GM19025 (cell line): Measurements from ENCODE around the gene COL5A1.

Source experiments
- ATAC-seq: cut with Tn5 transposase; IDR thresholded peaks from one replicate; pipeline ENCODE4 v1.9.1; 2021; ENCODE audit warnings: mild to moderate bottlenecking, low read depth, moderate library complexity; ENCODE audit not compliant: unreplicated experiment

Gene COL5A1

GRCh38 chr9:134735441-134736175 lies 94.0 kb downstream of the COL5A1 start:
- no peak for ATAC-seq

- ATAC-seq, result no peak
Measured at GRCh38 chr9:134736791-134737497, 95.3 kb downstream of the COL5A1 start.

- ATAC-seq, result no peak
Measured at GRCh38 chr9:134737842-134738580, 96.4 kb downstream of the COL5A1 start.

GRCh38 chr9:134738869-134739659 lies 97.5 kb downstream of the COL5A1 start:
- no peak for ATAC-seq

GRCh38 chr9:134739660-134739968 lies 98.0 kb downstream of the COL5A1 start:
- no peak for ATAC-seq

GRCh38 chr9:134740071-134740470 lies 98.5 kb downstream of the COL5A1 start:
- no peak for ATAC-seq

GRCh38 chr9:134741846-134742245 lies 100.2 kb downstream of the COL5A1 start:
- no peak for ATAC-seq

- no peak for ATAC-seq
Measured at GRCh38 chr9:134742822-134743535, 101.4 kb downstream of the COL5A1 start.

- no peak for ATAC-seq
Measured at GRCh38 chr9:134743853-134744252, 102.2 kb downstream of the COL5A1 start.

- no peak for ATAC-seq
Measured at GRCh38 chr9:134744385-134745295, 103.0 kb downstream of the COL5A1 start.

GRCh38 chr9:134747951-134748489 lies 106.4 kb downstream of the COL5A1 start:
- ATAC-seq, result no peak

GRCh38 chr9:134748591-134748990 lies 107.0 kb downstream of the COL5A1 start:
- no peak for ATAC-seq

- ATAC-seq, result no peak
Measured at GRCh38 chr9:134750450-134751155, 109.0 kb downstream of the COL5A1 start.

GRCh38 chr9:134751622-134752021 lies 110.0 kb downstream of the COL5A1 start:
- ATAC-seq, result no peak

- no peak for ATAC-seq
Measured at GRCh38 chr9:134752471-134753168, 111.0 kb downstream of the COL5A1 start.

- ATAC-seq, result no peak
Measured at GRCh38 chr9:134753191-134753590, 111.6 kb downstream of the COL5A1 start.

- ATAC-seq, result no peak
Measured at GRCh38 chr9:134755221-134755907, 113.8 kb downstream of the COL5A1 start.
